DMS53 (cell line): Measurements from ENCODE around the gene ATP8A1.
"Not testable (repeated sequence)": the region's sequence is repeated elsewhere in the genome, so short reads cannot be mapped to it uniquely, and the experiment has no call there.

Experiments
- DNase-seq: peaks from one replicate; lab custom pipeline; 2025; lab: John Stamatoyannopoulos, UW

Gene ATP8A1

DNA sequence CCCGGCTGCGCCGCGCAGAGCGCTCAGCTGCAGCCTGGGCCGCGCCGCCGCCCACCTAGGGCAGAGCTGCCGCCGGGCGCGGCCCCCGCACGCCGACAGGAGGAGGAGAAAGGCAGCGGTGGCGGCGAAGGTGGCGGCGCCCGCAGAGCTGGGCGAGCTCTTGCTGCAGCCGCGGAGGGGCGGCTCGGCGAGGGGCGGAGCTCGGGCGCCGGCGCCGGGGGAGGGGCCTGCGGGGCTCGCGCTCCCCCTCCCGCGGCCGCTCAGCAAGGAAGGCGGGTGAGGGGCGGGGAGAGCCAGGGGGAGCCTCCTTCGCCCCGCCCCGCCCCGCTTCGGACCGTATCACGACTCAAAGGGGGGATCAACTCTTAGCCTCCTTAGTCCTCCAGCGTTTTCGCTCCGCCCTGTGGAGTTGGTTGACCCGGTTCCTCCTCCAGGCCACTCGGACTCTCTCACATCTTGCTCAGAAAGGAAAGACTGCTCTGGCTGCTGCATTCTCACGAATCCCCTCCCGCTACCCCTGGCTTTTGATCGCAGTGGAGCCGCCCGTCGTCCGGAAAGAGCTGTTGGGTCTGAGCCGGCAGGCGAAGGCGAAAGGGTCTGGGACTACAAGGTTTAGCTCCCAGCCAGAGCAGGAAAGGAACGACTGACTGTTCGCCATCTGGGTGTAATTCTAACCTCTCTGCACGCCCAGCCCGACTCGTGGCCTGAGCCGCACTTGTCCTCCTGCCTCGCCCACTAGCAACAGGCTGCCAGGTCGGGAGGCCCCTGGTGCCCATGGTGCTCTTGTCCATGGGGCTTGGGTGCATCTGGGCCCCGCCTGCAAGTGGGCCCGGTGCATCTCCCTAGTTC is at the start of gene ATP8A1:
Gene ATP8A1 (minus strand): TSS at position 162 of the 849 bp plus-strand sequence. CDS start 232 bp downstream, outside the sequence.
- peak; percentile 99 for DNase-seq

- no peak for DNase-seq
These were observed 49.2 kb upstream of the ATP8A1 start for GRCh38 chr4:42706086-42706485.

DNA sequence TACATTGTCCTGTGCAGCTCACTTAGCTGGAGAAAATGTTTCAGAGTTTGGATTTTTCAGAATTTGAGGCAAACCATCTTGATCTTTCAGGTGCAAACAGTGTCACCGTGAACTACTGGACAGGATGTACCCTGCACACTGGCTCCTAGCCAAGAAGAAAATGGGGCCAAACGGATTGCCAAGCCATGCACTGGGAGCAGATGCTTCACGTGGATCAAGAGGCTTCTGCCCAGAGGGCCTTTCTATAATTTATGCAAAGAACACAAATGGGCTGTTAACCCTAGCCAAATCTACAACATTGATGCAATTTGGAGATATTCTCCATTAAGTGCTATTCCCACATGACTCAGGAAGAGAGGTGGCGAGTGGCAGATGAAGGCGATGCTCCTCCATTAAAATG is 46.9 kb upstream of the ATP8A1 start:
- DNase-seq, result no peak

GRCh38 chr4:42702895-42703294 is 46.0 kb upstream of the ATP8A1 start:
- DNase-seq, result no peak

DNA sequence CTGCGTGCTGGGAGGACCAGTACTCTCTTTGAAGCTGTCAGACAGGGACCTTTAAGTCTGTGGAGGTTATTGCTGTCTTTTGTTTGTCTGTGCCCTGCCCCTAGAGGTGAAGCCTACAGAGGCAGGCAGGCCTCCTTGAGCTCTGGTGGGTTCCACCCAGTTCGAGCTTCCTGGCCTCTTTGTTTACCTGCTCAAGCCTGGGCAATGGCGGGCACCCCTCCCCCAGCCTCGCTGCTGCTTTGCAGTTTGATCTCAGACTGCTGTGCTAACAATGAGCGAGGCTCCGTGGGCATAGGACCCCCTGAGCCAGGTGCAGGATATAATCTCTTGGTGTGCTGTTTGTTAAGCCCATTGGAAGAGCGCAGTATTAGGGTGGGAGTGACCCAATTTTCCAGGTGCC is 44.9 kb upstream of the ATP8A1 start:
- not testable (repeated sequence) for DNase-seq

- no peak for DNase-seq
These were observed 33.6 kb upstream of the ATP8A1 start for GRCh38 chr4:42690537-42690936.

GRCh38 chr4:42683393-42683792 is 26.5 kb upstream of the ATP8A1 start:
- no peak for DNase-seq

DNA sequence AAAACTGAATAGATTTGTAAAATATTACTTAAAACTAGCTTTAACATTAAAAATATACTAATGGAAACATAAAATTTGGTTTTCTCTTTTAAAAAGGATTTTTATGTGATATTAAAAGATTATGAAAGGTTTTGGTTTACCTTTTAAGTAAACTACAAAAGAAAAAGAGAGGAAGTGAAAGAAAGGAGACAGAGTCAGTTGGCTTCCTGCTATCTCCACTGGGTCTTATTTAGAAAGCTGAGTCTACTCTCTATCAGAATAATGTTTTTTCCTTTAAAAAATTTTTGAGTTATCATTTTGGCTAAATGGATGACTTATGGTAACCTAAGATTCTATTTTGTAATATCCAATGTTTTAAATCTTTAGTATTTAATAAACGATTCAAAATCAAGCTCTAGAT is 21.6 kb upstream of the ATP8A1 start:
- DNase-seq, result no peak

- DNase-seq, result no peak
These were observed 19.4 kb upstream of the ATP8A1 start for GRCh38 chr4:42676066-42676951.

- DNase-seq, result peak; percentile 91
These were observed 16.1 kb upstream of the ATP8A1 start for GRCh38 chr4:42673082-42673425.

DNA sequence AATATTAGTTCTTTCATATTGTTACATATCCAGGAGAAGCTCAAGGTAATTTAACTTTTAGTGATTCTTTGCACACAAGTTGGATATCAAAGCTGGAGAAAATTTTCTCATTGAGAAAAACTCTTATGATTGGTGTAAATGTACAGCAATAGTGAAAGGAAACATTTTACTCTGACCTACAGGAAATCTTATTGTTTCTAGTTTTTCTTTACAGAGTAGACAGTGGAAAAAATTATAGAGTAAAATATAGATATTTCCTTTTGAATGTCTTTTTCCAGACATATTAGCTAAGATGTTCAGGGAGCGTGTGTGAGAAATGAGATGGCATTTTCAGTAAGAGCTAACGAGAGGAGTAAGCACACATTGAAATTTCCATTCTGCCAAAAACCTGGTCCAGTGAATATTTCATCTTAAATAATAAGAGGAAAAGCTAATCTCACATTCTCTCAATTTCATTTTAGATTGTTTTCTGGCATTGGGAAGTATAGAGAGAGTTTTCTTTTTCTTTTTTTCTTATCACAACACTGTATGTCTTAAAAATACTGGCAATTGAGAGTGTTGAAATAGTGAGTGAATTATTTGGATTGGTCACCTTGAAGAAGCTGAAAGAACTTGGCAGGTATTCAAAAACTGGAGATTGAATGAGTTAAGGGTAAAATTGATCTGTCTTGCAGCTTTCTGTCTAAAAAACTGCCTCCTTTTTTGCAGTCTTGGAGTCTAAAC is 15.6 kb upstream of the ATP8A1 start:
- no peak for DNase-seq

- no peak for DNase-seq
These were observed 14.7 kb upstream of the ATP8A1 start for GRCh38 chr4:42671431-42672194.

- no peak for DNase-seq
These were observed 1.4 kb upstream of the ATP8A1 start for GRCh38 chr4:42658261-42658660.

DNA sequence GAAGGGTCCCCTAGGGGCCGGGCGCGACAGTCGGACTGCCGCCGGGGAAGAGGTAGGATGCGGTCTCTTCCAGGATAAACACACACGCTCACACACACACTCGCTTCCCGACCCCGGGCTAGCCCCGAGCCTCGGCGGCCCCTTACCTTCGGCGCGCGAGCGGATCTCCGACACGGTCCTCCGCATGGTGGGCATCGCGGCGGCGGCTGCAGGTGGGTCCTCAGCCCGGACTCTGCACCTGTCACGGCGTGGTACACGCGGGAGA is 294 bp downstream of the ATP8A1 start:
- DNase-seq, result no peak

DNA sequence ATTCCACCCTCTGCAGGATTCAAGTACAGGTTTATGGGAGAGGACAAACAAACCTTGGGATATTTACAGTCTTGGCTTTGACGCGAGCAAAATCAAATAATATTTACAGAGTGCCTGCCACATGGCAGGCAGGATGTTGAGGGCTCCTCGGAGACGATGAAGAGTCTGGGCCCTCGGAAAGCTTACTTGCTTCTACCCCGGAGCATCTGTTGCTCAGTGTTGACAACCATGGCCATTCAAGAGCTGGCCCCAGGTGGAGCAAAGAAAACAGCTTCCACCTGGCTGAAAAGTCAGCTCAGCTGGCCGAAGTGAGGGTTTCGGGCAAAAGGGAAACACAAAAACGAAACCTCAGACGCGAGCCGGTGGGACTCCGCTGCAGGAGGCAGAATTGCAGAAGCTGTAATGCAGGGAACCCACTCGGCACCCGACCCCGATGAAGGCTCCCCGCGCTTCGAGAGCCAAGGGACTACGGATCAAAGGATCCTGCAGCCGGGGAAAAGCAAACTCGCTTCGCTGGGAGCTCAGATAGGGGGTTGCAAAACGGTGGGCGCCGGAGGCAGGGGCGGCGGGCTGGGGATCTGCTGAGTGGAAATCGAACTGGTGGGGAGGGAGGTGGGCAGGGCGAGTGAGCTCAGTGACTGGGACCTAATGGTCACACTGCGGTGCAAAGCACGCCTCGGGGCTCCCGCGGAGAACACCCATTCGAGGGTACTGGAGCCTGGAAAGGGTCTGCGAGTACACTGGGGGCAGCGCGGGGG is 805 bp downstream of the ATP8A1 start:
- DNase-seq, result peak; percentile 81

GRCh38 chr4:42655269-42655637 is 1.7 kb downstream of the ATP8A1 start:
- DNase-seq, result peak; percentile 34

DNA sequence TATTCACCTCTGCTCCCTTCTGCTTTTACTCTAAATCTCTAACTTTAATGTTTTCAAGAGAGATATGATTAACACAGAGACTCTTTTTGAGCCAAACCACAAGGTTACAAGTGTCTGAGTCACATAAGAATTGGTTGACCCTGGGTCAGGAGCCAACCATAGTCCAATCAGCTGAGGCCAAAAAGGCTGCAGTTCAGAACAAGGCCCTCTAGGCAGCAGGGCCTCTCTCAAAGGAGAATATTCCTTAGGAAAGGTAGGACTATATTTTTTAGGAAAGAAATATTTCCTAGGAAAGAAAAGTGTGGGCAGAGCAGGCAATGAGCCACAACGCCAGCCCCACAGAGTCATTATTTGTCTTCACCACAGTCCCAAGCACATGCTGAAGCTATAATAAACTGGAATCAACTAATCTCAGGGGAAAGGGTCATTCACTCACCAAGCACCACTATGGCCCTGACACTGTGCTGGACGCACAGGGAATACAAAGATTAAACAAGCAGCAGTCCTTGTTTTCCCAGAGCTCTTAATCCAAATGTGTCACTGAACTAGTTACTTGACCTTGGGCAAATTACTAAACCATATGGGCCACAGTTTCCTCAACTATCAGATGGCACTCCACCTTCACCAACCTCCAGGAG is 2.2 kb downstream of the ATP8A1 start:
- DNase-seq, result peak; percentile 66

GRCh38 chr4:42653626-42654560 is 3.0 kb downstream of the ATP8A1 start:
- DNase-seq, result no peak

- DNase-seq, result not testable (repeated sequence)
These were observed 4.2 kb downstream of the ATP8A1 start for GRCh38 chr4:42652529-42653231.
